Measurements from ENCODE around the gene CALHM4.
A peak's percentile ranks its signal among the peaks of the same experiment; 100 is the strongest.

CALHM4 gene

GRCh38 chr6:116543149-116543548 is 10.4 kb upstream of the CALHM4 start:
- no peak for DNase-seq

GRCh38 chr6:116545651-116546050 is 7.9 kb upstream of the CALHM4 start, which contains the start of gene TRAPPC3L:
TSS of gene TRAPPC3L (minus strand) at chr6:116545684. CDS start at chr6:116545514, 170 bp downstream.
- DNase-seq = no peak

GRCh38 chr6:116547358-116547757 is 6.2 kb upstream of the CALHM4 start:
- no peak for DNase-seq

- no peak for DNase-seq
These were observed 2.8 kb upstream of the CALHM4 start for GRCh38 chr6:116550796-116551195.

- no peak for DNase-seq
These were observed 2.5 kb downstream of the CALHM4 start for GRCh38 chr6:116556065-116556464.

GRCh38 chr6:116556814-116557415 is 3.4 kb downstream of the CALHM4 start:
- DNase-seq = no peak

- no peak for DNase-seq
These were observed 4.3 kb downstream of the CALHM4 start for GRCh38 chr6:116557893-116558292.

- DNase-seq = no peak
These were observed 6.6 kb downstream of the CALHM4 start for GRCh38 chr6:116560130-116560529.

- peak; percentile 72 for DNase-seq
These were observed 7.9 kb downstream of the CALHM4 start for GRCh38 chr6:116561377-116562018.

- DNase-seq = no peak
These were observed 8.5 kb downstream of the CALHM4 start for GRCh38 chr6:116562019-116562403.

- no peak for DNase-seq
These were observed 9.1 kb downstream of the CALHM4 start for GRCh38 chr6:116562614-116563013.

GRCh38 chr6:116563830-116564229 is 10.3 kb downstream of the CALHM4 start:
- DNase-seq = no peak

GRCh38 chr6:116564311-116564710 is 10.8 kb downstream of the CALHM4 start:
- DNase-seq = no peak

- DNase-seq = no peak
These were observed 11.6 kb downstream of the CALHM4 start for GRCh38 chr6:116564921-116565872.

- no peak for DNase-seq
These were observed 14.6 kb downstream of the CALHM4 start for GRCh38 chr6:116568111-116568510.

- DNase-seq = no peak
These were observed 15.5 kb downstream of the CALHM4 start for GRCh38 chr6:116568821-116569755.

- DNase-seq = peak; percentile 99
These were observed 17.5 kb downstream of the CALHM4 start, which contains the start of gene RWDD1 for GRCh38 chr6:116570856-116571682. TSS of gene RWDD1 (plus strand) at chr6:116571504. CDS start at chr6:116571583, 79 bp downstream.

GRCh38 chr6:116571683-116572000 is 18.1 kb downstream of the CALHM4 start:
- no peak for DNase-seq

- no peak for DNase-seq
These were observed 18.6 kb downstream of the CALHM4 start for GRCh38 chr6:116572162-116572561.

- no peak for DNase-seq
These were observed 21.7 kb downstream of the CALHM4 start for GRCh38 chr6:116575227-116575626.

- DNase-seq = no peak
These were observed 23.9 kb downstream of the CALHM4 start for GRCh38 chr6:116577486-116577885.

- DNase-seq = no peak
These were observed 24.8 kb downstream of the CALHM4 start for GRCh38 chr6:116578335-116578734.
